Smooth muscle cell (in vitro differentiated cells): ENCODE data around the gene HYLS1. TPM values are rescaled to one million over a fixed set of nuclear protein-coding genes. Genes with fewer than 3 reads are reported as not detected.

Source experiments
- DNase-seq: peaks from one replicate; lab custom pipeline; 2025; ENCODE audit not compliant: unreplicated experiment; lab: John Stamatoyannopoulos, UW
- H2AFZ ChIP-seq: fragments of 200-600 bp; sonication (generic); 2 replicates; pipeline ENCODE4 v1.6.0; 2016; ENCODE audit warnings: antibody characterized with exemption, low read depth, mild to moderate bottlenecking
- H3F3A ChIP-seq: fragments of 200-600 bp; sonication (generic); 2 replicates; pipeline ENCODE4 v1.6.0; 2017; ENCODE audit warnings: antibody characterized with exemption, low read depth
- H3K27ac ChIP-seq: fragments of 200-600 bp; sonication (generic); 2 replicates; pipeline ENCODE4 v1.5.1; 2016; ENCODE audit warnings: low read depth, mild to moderate bottlenecking
- H3K27me3 ChIP-seq: fragments of 200-600 bp; sonication (generic); 2 replicates; pipeline ENCODE4 v1.6.1; 2016; ENCODE audit warnings: low read depth, mild to moderate bottlenecking
- H3K36me3 ChIP-seq: fragments of 200-600 bp; sonication (generic); 2 replicates; pipeline ENCODE4 v1.5.1; 2016; ENCODE audit warnings: low read depth
- H3K4me1 ChIP-seq: fragments of 200-600 bp; sonication (generic); 2 replicates; pipeline ENCODE4 v1.5.1; 2016; ENCODE audit warnings: low read depth
- H3K4me2 ChIP-seq: fragments of 200-600 bp; sonication (generic); 2 replicates; pipeline ENCODE4 v1.6.0; 2016; ENCODE audit warnings: mild to moderate bottlenecking
- H3K4me3 ChIP-seq: fragments of 200-600 bp; sonication (generic); 2 replicates; pipeline ENCODE4 v1.5.1; 2016; ENCODE audit warnings: mild to moderate bottlenecking
- H3K79me2 ChIP-seq: fragments of 200-600 bp; sonication (generic); 2 replicates; pipeline ENCODE4 v1.6.0; 2016; ENCODE audit warnings: low read depth, mild to moderate bottlenecking
- H3K9ac ChIP-seq: fragments of 200-600 bp; sonication (generic); 2 replicates; pipeline ENCODE4 v1.6.0; 2016; ENCODE audit warnings: low read depth
- H3K9me3 ChIP-seq: fragments of 200-600 bp; sonication (generic); replicated peaks from 2 replicates; pipeline ENCODE4 v1.5.1; 2016; ENCODE audit warnings: low read depth
- H4K20me1 ChIP-seq: fragments of 200-600 bp; sonication (generic); 2 replicates; pipeline ENCODE4 v1.6.0; 2016; ENCODE audit warnings: low read depth
- WGBS: methylation state at CpG from one replicate; pipeline ENCODE4 v1.1.7; 2016; ENCODE audit warnings: low lambda C conversion rate; 5-methylcytosine and 5-hydroxymethylcytosine counted together
- polyA plus RNA-seq: library from polyadenylated mRNA; unstranded; fragments of >200 nt; fragmentation: Nextera tagmentation; extraction: Ambion mirVana; gene quantifications from 2 replicates; pipeline ENCODE4 v1.2.1, GENCODE V29; 2016
- total RNA-seq: library from RNA; depleted of rRNA; stranded (reverse); fragments of >200 nt; gene quantifications from 2 replicates; pipeline ENCODE4 v1.2.3, GENCODE V29; 2014
- TF ChIP-seq, protein P1 (sequence below): fragments of 200-600 bp; sonication (generic); IDR thresholded peaks from 2 replicates; pipeline ENCODE4 v1.5.1; 2017; ENCODE audit warnings: borderline replicate concordance, mild to moderate bottlenecking, antibody characterized with exemption; ENCODE audit not compliant: insufficient read depth, poor library complexity, severe bottlenecking

HYLS1 gene
- total and polyA plus RNA-seq, 2 experiments from 2014 or later = 4.1 to 6.4 TPM

DNA sequence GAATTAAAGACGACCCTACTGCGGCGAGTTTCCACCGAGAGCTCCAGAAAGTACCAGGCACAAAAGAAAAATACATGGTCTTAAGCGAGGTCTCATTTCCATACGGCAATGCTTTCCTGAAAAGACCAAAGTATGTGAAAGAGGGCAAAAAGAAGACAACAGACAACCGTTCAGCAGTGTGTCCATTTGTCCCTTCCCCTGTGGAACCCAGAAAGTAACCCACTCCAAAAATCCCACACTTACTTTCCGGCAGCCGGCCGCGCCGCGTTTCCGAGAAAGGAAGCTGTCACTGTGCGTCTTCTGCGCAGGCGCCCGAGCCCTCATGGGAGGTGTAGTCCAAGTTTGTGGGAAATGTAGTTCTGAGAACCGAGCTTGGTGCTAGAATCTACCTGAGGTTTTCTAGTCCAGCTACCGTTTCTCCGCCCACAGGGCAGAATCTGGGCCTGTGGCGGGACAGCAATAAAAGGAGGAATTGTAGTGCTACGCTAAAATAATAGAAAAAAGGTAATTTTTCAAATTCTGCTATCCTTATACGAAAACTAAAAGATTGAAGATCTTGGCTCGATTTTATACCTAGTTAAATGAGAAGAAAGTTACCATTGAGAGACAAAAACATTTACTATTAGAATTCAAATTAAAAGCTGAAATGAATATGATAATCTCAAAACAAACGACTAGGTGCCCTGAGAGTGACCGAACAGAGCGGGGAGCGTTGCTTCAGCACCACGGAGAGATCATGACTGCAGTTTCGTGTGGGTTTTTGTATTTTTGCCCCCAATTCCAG lies 15.7 kb downstream of the HYLS1 start, which contains the start of gene PUS3:
Gene PUS3, minus strand, starts transcription at position 280 of the 784 bp plus-strand sequence. CDS start 6,922 bp downstream, outside the sequence.
- Histone ChIP-seq H3K79me2 (peaks cover 26% of the 10 kb centered on the region), H3K9me3 (no peaks in the 10 kb centered on the region), H4K20me1 (no peaks in the 10 kb centered on the region), H3K4me1 (peaks cover 13% of the 10 kb centered on the region), H3K27me3 (peaks cover 30% of the 10 kb centered on the region), H3F3A (peaks cover 9% of the 10 kb centered on the region), H3K9ac (peak within 1 kb of the TSS; percentile 74), H3K4me2 (peak within 1 kb of the TSS; percentile 96), H3K4me3 (peak within 1 kb of the TSS; percentile 69), H2AFZ (peak within 1 kb of the TSS; percentile 95), H3K27ac (peak within 1 kb of the TSS; percentile 26), H3K36me3 (no peaks in the 10 kb centered on the region)
- WGBS = 5% methylated on average over 31 of the region's 31 CpGs
- DNase-seq = peak; percentile 53
- TF ChIP-seq, protein P1, sequence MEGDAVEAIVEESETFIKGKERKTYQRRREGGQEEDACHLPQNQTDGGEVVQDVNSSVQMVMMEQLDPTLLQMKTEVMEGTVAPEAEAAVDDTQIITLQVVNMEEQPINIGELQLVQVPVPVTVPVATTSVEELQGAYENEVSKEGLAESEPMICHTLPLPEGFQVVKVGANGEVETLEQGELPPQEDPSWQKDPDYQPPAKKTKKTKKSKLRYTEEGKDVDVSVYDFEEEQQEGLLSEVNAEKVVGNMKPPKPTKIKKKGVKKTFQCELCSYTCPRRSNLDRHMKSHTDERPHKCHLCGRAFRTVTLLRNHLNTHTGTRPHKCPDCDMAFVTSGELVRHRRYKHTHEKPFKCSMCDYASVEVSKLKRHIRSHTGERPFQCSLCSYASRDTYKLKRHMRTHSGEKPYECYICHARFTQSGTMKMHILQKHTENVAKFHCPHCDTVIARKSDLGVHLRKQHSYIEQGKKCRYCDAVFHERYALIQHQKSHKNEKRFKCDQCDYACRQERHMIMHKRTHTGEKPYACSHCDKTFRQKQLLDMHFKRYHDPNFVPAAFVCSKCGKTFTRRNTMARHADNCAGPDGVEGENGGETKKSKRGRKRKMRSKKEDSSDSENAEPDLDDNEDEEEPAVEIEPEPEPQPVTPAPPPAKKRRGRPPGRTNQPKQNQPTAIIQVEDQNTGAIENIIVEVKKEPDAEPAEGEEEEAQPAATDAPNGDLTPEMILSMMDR = no peak

DNA sequence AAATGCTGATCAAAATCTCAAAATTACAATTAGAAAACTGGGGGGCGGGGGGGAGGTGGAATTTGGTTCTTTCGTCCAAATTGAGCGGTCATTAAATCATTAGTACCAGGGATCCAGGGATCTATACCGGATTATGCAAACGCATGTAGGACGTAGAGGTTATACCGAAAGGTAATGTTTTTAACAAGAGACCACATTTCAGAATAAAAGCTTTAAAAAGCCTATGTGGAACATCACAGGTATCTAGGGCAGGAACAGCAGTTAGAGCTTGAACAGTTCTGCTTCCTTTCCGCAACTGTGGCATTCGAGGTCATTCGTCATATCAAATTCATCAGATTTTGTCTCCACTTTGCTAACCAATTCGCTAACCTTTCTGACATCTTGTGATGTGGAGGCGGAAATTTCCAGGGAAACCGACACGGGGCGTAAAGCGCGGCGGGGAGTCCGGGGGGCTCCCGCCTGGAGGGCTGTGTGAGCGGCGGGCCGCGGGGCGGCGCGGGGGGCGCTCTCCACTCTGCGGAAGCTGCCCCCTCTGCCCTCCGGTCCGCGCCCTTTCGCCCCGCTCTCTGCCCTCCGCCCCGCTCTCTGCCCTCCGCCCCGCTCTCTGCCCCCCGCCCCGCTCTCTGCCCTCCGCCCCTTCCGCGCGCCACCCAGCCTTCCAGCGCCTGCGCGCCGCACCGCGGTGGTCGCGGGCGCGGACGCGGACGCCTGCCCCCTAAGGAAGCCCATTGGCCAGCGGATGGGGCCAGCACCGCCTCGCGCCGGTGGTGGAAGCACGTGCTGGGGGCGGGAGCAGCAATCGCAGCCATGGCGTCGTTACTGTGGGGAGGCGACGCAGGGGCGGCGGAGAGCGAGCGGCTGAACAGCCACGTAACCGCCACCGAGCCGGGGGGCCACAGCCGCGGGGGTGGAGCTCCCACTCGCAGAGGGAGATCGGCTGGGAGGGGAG lies 16.5 kb downstream of the HYLS1 start, which contains the start of gene DDX25:
Gene DDX25, plus strand, starts transcription at position 798 of the 949 bp plus-strand sequence. Its CDS starts 10 bp downstream, at position 808.
- H2AFZ ChIP-seq = no peak within 1 kb of the TSS
- peaks cover 37% of the 10 kb centered on the region for H3K27me3 ChIP-seq
- TF ChIP-seq, protein P1 = no peak
- H3K9ac ChIP-seq = no peak within 1 kb of the TSS
- H3K27ac ChIP-seq = no peak within 1 kb of the TSS
- H3K4me3 ChIP-seq = peak within 1 kb of the TSS; percentile 69
- H3K79me2 ChIP-seq = peaks cover 20% of the 10 kb centered on the region
- peaks cover 13% of the 10 kb centered on the region for H3K4me1 ChIP-seq
- H3K36me3 ChIP-seq = no peaks in the 10 kb centered on the region
- 5% methylated on average over 64 of the region's 81 CpGs for WGBS
- no peaks in the 10 kb centered on the region for H4K20me1 ChIP-seq
- DNase-seq = no peak
- H3K9me3 ChIP-seq = no peaks in the 10 kb centered on the region
- H3K4me2 ChIP-seq = peak within 1 kb of the TSS; percentile 96
- peaks cover 9% of the 10 kb centered on the region for H3F3A ChIP-seq

- DNase-seq = no peak
- Histone ChIP-seq H3K36me3 (no peaks in the 10 kb centered on the region), H3K27ac (no peak overlapping the region), H3K79me2 (peaks cover 19% of the 10 kb centered on the region), H3F3A (peaks cover 9% of the 10 kb centered on the region), H3K27me3 (peaks cover 42% of the 10 kb centered on the region), H3K4me3 (peak overlapping the region; percentile 69), H3K9me3 (no peaks in the 10 kb centered on the region), H4K20me1 (no peaks in the 10 kb centered on the region), H2AFZ (no peak overlapping the region), H3K4me2 (peak overlapping the region; percentile 96), H3K4me1 (peaks cover 13% of the 10 kb centered on the region), H3K9ac (no peak overlapping the region)
- TF ChIP-seq, protein P1 = no peak
- WGBS = 64% methylated on average over 11 of the region's 11 CpGs
Measured at GRCh38 chr11:125904678-125905077, 17.2 kb downstream of the HYLS1 start.
